Upper lobe of left lung (tissue), 4 donors: ENCODE data around the gene SSX4.
"Not testable (repeated sequence)": the region's sequence is repeated elsewhere in the genome, so short reads cannot be mapped to it uniquely, and the experiment has no call there.

Experiments used
- EP300 ChIP-seq, 4 donors: sonication (generic); formaldehyde crosslinking; IDR thresholded peaks; one replicate each; pipeline ENCODE4 v1.5.1; 2017; ENCODE audit warnings: antibody characterized with exemption in 4 of 4, control low read depth in 2 of 4
- POLR2A ChIP-seq, 4 donors: fragments of 450-650 bp; IDR thresholded peaks; one replicate each; pipeline ENCODE4 v1.5.1; 2016 to 2017; ENCODE audit warnings: antibody characterized with exemption in 4 of 4, mild to moderate bottlenecking in 2 of 4
- POLR2AphosphoS5 ChIP-seq, 2 donors: sonication (generic); formaldehyde crosslinking; IDR thresholded peaks; one replicate each; pipeline ENCODE4 v1.5.1; 2017; ENCODE audit warnings: antibody characterized with exemption in 2 of 2
- TF ChIP-seq, protein P1 (sequence below), 6 experiments: fragments of 450-650 bp in 4 of 6; fragments of 200-600 bp in 2 of 6; sonication (generic) in 2 of 6; IDR thresholded peaks; one replicate each; pipeline ENCODE4 v1.5.1; 2016 to 2019; ENCODE audit warnings: antibody characterized with exemption in 6 of 6

- TF ChIP-seq, protein P1, sequence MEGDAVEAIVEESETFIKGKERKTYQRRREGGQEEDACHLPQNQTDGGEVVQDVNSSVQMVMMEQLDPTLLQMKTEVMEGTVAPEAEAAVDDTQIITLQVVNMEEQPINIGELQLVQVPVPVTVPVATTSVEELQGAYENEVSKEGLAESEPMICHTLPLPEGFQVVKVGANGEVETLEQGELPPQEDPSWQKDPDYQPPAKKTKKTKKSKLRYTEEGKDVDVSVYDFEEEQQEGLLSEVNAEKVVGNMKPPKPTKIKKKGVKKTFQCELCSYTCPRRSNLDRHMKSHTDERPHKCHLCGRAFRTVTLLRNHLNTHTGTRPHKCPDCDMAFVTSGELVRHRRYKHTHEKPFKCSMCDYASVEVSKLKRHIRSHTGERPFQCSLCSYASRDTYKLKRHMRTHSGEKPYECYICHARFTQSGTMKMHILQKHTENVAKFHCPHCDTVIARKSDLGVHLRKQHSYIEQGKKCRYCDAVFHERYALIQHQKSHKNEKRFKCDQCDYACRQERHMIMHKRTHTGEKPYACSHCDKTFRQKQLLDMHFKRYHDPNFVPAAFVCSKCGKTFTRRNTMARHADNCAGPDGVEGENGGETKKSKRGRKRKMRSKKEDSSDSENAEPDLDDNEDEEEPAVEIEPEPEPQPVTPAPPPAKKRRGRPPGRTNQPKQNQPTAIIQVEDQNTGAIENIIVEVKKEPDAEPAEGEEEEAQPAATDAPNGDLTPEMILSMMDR (IDR thresholded peaks at IDR 0.05): not testable (repeated sequence)
- not testable (repeated sequence) for TF ChIP-seq EP300, POLR2A, POLR2AphosphoS5 (IDR thresholded peaks at IDR 0.05)
Observed at GRCh38 chrX:48433713-48434112, 50.4 kb downstream of the SSX4 start.
